Right lobe of liver (tissue), 6 donors: ENCODE measurements around the gene PRPF38B. TPM values are rescaled to one million over a fixed set of nuclear protein-coding genes. Genes with fewer than 3 reads are reported as not detected.

Experiments
- ATAC-seq, 4 donors: fragments of 200-7000 bp; cut with Tn5 transposase; one replicate each; pipeline ENCODE4 v1.9.1; 2020; ENCODE audit warnings: mild to moderate bottlenecking in 4 of 4, moderate library complexity in 4 of 4
- DNase-seq, 3 donors: peaks; one replicate each; pipeline ENCODE4 v3.0.0-alpha.2; 2020
- H3K27ac ChIP-seq, 3 donors: fragments of 200-600 bp; one replicate each; pipeline ENCODE4 v1.8.0; 2022
- H3K27me3 ChIP-seq, 2 donors: fragments of 200-600 bp; one replicate each; pipeline ENCODE4 v1.8.0; 2022
- H3K36me3 ChIP-seq, 4 donors: fragments of 200-600 bp; sonication (generic) in 1 of 4; one replicate each; pipeline versions ENCODE4 v1.5.1 to v1.8.0; 2017 to 2022; ENCODE audit warnings: control low read depth in 1 of 4
- H3K4me1 ChIP-seq, 4 donors: fragments of 200-600 bp; sonication (generic) in 1 of 4; one replicate each; pipeline versions ENCODE4 v1.5.1 to v1.8.0; 2017 to 2022; ENCODE audit warnings: control low read depth in 1 of 4
- H3K4me3 ChIP-seq, 3 donors: fragments of 200-600 bp; one replicate each; pipeline ENCODE4 v1.8.0; 2022
- H3K9me3 ChIP-seq, 4 donors: fragments of 200-600 bp; sonication (generic) in 1 of 4; one replicate each; pipeline versions ENCODE4 v1.5.1 to v1.8.0; 2017 to 2022; ENCODE audit warnings: control low read depth in 1 of 4
- POLR2A ChIP-seq: fragments of 450-650 bp; IDR thresholded peaks from one replicate; pipeline ENCODE4 v1.6.1; 2017; ENCODE audit warnings: antibody characterized with exemption, mild to moderate bottlenecking
- WGBS: methylation state at CpG from one replicate; pipeline ENCODE4 v1.1.6; 2018; ENCODE audit warnings: low coverage, low lambda C conversion rate; ENCODE audit not compliant: insufficient coverage; ENCODE audit errors: missing lambda C conversion rate; 5-methylcytosine and 5-hydroxymethylcytosine counted together
- intact Hi-C, 2 donors: fragments of 100-400 bp; cut with DNase I; formaldehyde crosslinking; loops; one replicate each; pipeline versions ENCODE4 v1.11.2 to v1.14.1; 2022
- total RNA-seq, 6 experiments: library from RNA; depleted of rRNA in 2 of 6; stranded (reverse); fragments of >200 nt in 2 of 6; fragmentation: NEBNext Ultra II Directional in 3 of 6; extraction: Animal tissue kit (Norgen Biotek cat#: 25700) in 3 of 6; gene quantifications; one replicate each; pipeline versions ENCODE4 v1.1.0 to v1.2.4, GENCODE V29; 2016 to 2023
- TF ChIP-seq, protein P1 (sequence below), 4 donors: fragments of 200-600 bp in 3 of 4; fragments of 450-650 bp in 1 of 4; IDR thresholded peaks; one replicate each; pipeline versions ENCODE4 v1.5.1 to v1.8.0; 2016 to 2022; ENCODE audit warnings: antibody characterized with exemption in 4 of 4, mild to moderate bottlenecking in 2 of 4
- donor health status: DM: no; HTN: yes; CAD: no.
- donor health status: DM: no; HTN: no; CAD: no.
- donor health status: DM: no; HTN: no; CAD: no.
- donor health status: DM: no; HTN: yes; CAD: no.
- donor health status: DM: no; HTN: yes; CAD: no.

PRPF38B gene
- total RNA-seq, 6 experiments from 2014 or later, result 8.6 to 20.3 (median 12.6) TPM

DNA sequence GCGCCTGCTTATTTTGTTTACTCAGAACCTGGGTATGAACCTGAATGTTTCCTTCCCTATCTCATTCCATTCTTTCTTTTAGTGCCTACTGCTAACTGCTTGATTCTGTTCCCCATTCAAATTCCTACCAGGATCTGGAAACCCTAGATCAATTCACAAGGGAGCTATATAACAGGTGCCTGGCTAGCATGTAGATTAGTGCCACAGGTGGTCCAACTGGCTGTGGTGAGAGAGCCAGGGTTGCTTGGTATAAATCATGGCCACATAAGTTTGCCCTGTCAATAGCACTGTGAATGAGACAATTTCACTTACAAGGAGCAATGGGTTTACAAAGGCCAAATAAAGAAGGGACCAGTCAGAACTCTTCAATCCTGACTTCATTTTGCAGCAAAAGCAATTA is 6.6 kb upstream of the PRPF38B start:
- no peak overlapping the region for H3K27ac ChIP-seq
- H3K4me3 ChIP-seq, result no peak overlapping the region
- no peak for TF ChIP-seq POLR2A
- DNase-seq (no peak), ATAC-seq (no peak)
- no peaks in the 10 kb centered on the region for H3K36me3 ChIP-seq
- H3K27me3 ChIP-seq, result no peaks in the 10 kb centered on the region
- intact Hi-C loops, result no loop called here
- H3K9me3 ChIP-seq, result no peaks in the 10 kb centered on the region
- 70% methylated on average over 1 of the region's 1 CpG for WGBS
- no peaks in the 10 kb centered on the region for H3K4me1 ChIP-seq

DNA sequence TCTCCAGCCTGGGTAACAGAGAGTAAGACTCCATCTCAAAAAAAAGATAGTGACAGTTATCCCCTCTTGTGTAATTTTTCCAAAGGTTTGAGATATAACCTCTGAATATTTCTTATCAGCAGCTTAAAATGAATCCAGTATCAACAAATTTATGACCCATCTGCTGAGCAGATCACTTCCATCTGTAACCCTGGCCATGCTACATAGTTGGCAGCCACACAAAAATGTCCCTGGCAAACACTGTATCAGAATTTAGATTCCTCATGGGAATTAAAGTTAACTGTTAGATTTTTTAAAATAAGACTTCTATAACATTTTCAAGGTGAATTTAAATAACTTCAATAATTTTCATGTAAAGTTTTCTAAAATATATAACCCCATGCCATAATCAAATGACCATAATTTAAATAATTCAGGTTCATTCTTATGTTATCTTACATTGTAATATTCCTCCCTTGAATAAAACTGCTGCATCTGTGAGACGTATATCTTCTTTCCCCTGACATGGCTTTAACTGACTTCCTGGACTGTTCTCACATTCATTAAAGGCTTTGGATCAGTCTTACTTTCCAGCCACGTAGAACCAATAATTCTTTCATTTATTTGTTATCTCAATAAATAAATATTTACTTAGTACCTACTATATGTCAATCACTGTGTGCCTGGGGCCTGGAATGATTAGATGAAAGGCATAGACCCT is 5.3 kb upstream of the PRPF38B start:
- peaks cover 0 to 9% (median 2%) of the 10 kb centered on the region in 4 donors for H3K4me1 ChIP-seq
- ATAC-seq, result no peak
- no peaks in the 10 kb centered on the region for H3K9me3 ChIP-seq
- no peak overlapping the region for H3K27ac ChIP-seq
- H3K27me3 ChIP-seq, result no peaks in the 10 kb centered on the region
- H3K36me3 ChIP-seq, result no peaks in the 10 kb centered on the region
- intact Hi-C loops, result no loop called here
- 48% methylated on average over 2 of the region's 2 CpGs for WGBS
- no peak for TF ChIP-seq POLR2A
- TF ChIP-seq, protein P1, sequence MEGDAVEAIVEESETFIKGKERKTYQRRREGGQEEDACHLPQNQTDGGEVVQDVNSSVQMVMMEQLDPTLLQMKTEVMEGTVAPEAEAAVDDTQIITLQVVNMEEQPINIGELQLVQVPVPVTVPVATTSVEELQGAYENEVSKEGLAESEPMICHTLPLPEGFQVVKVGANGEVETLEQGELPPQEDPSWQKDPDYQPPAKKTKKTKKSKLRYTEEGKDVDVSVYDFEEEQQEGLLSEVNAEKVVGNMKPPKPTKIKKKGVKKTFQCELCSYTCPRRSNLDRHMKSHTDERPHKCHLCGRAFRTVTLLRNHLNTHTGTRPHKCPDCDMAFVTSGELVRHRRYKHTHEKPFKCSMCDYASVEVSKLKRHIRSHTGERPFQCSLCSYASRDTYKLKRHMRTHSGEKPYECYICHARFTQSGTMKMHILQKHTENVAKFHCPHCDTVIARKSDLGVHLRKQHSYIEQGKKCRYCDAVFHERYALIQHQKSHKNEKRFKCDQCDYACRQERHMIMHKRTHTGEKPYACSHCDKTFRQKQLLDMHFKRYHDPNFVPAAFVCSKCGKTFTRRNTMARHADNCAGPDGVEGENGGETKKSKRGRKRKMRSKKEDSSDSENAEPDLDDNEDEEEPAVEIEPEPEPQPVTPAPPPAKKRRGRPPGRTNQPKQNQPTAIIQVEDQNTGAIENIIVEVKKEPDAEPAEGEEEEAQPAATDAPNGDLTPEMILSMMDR (IDR thresholded peaks at IDR 0.05), result no peak
- no peak overlapping the region for H3K4me3 ChIP-seq
- no peak for DNase-seq

DNA sequence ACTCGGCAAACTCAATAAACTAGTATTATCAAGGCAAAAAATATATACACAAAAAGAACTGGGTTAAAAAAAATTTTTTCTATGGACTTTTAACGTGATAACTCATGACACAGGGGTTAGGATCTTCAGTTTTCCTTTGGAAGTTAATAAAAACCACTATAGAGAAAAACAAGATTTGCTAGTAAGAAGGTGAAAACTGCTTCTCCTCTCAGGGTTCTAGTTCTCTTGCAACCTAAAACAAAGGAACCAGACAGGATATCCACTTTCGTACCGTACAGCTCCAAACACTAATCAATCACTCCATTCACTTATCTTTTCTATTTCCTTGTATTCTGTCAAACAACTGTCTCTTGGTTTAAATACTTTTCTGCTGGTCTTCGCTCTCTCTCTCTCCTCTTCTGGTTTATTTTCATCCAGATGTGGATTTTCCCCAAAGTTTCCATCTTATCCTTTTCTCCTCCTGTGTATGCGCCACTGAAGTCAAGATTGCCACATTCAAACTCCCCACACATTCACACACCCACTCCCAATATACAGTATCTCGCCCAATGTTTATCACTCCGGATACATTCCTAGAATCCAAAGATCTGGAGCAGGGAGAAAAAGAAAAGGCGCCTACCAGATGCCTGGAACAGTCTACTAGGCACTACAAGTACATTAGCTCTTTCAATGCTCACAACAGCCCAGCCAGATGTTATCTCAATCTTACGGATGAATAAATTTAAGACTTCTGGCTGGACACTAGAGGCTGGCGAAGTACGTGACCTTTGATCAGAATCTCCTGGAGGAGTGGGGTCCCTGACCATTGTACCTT is 775 bp upstream of the PRPF38B start:
- Histone ChIP-seq H3K27me3 (no peaks in the 10 kb centered on the region), H3K4me3 (peak overlapping the region; percentile 81 to 85 (median 81)), H3K4me1 (peaks cover 0 to 26% (median 7%) of the 10 kb centered on the region in 4 donors), H3K36me3 (peaks cover 0 to 8% (median 4%) of the 10 kb centered on the region in 4 donors), H3K9me3 (no peaks in the 10 kb centered on the region), H3K27ac (peak overlapping the region; percentile 89 to 95 (median 94))
- intact Hi-C loops, result no loop called here
- 23% methylated on average over 12 of the region's 12 CpGs for WGBS
- ATAC-seq (peak in 3 of 4 donors; percentile 0 to 5 (median 4)), DNase-seq (no peak)
- TF ChIP-seq POLR2A, result no peak
- TF ChIP-seq, protein P1 (IDR thresholded peaks at IDR 0.05), result no peak

DNA sequence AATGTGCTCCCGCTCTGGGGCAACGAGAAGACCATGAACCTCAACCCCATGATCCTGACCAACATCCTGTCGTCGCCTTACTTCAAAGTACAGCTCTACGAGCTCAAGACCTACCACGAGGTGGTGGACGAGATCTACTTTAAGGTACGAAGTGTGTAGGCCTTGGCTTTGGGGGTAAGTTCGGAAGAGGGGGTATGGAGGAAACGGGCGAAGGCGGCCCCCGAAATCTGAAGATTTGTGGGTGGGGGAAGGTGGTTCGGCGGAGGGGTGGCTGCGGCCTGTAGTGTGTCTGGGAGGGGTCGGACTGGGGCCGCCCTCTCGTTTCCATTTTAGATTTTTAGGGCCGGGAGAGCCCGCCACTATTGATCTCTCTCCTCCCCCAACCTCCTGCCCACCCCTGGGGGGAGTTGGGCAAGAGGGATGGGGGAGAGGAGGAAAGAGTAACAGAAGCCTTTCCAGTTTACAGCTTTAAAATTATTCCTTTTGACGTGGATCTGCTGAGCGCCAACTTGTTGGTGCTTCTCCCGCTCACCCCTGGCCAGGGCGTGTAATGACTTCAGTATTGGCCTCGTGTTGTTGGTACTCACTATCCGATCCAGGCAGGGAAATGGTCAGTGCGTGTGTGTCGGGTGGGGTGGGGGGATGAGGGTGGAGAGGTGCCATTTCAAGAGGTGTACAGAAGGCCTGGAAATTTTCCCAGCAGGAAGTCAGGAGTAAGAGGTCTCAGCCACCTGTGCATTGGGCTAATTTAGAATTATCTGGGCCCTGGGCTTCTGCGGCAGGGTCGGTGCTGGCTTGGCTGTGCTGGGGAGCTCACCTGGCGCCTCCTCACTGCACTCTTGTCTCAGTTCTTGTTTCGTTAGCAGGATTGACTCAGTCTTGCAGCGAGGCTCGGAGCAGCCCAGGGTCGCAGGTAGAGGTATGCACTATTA is 880 bp downstream of the PRPF38B start:
- Histone ChIP-seq H3K27ac (peak overlapping the region; percentile 89 to 95 (median 94)), H3K4me1 (peaks cover 0 to 26% (median 7%) of the 10 kb centered on the region in 4 donors), H3K4me3 (peak overlapping the region; percentile 81 to 85 (median 81)), H3K27me3 (no peaks in the 10 kb centered on the region), H3K9me3 (no peaks in the 10 kb centered on the region), H3K36me3 (peaks cover 0 to 25% (median 13%) of the 10 kb centered on the region in 4 donors)
- ATAC-seq (peak; percentile 49 to 58 (median 54)), DNase-seq (peak in 2 of 3 donors; percentile 39 to 54)
- TF ChIP-seq POLR2A, result no peak
- TF ChIP-seq, protein P1 (IDR thresholded peaks at IDR 0.05), result peak in 2 of 4 donors; percentile 4 to 18
- WGBS, result 0% methylated on average over 23 of the region's 36 CpGs
- intact Hi-C loops, result no loop called here
